Measurements from ENCODE around the gene C1QB.

Gene C1QB

DNA sequence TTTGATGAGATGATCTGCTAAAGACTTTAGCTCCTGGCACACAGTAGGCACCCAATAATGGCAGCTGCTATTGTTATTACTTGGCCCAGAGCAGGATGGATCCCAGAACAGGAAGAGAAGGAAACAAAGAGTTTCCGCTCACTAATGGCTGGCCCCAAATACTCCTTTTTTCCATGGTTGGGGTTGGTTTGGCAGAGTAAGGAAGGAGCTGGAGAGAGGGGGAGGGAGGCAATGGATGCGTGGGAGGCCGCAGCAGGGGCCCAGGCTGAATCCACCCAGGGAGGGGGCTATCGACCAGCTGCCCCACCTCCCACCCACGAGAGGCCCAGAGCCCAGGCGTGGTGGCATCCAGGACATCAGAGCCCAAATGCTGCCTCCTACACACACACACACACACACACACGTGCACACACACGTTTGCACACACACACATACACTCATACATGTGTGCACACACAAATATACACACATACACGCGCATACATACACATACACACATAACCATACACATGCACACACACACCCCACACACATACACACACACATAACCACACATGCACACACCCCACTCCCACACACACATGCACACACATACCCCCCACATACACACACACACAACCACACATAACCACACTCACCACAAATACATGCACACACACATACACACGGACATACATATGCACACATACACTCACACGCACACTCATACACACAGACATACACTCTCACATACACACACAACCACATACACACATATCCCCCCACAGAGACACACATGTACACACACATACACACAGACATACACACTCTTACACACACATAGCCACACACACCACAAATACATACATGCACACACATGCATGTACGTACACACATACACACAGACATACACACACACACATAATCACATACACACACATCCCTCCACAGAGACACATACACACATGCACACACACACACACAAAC, 25.2 kb downstream of the C1QB start:
- TF ChIP-seq, protein P1, sequence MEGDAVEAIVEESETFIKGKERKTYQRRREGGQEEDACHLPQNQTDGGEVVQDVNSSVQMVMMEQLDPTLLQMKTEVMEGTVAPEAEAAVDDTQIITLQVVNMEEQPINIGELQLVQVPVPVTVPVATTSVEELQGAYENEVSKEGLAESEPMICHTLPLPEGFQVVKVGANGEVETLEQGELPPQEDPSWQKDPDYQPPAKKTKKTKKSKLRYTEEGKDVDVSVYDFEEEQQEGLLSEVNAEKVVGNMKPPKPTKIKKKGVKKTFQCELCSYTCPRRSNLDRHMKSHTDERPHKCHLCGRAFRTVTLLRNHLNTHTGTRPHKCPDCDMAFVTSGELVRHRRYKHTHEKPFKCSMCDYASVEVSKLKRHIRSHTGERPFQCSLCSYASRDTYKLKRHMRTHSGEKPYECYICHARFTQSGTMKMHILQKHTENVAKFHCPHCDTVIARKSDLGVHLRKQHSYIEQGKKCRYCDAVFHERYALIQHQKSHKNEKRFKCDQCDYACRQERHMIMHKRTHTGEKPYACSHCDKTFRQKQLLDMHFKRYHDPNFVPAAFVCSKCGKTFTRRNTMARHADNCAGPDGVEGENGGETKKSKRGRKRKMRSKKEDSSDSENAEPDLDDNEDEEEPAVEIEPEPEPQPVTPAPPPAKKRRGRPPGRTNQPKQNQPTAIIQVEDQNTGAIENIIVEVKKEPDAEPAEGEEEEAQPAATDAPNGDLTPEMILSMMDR (IDR thresholded peaks at IDR 0.05; ENCODE audit: insufficient read depth, low read depth, low read length, missing control alignments), result no peak
- no peak for DNase-seq (ENCODE audit: low read depth)
- H3K4me3 ChIP-seq (ENCODE audit: low read depth, low read length), result no peak overlapping the region

DNA sequence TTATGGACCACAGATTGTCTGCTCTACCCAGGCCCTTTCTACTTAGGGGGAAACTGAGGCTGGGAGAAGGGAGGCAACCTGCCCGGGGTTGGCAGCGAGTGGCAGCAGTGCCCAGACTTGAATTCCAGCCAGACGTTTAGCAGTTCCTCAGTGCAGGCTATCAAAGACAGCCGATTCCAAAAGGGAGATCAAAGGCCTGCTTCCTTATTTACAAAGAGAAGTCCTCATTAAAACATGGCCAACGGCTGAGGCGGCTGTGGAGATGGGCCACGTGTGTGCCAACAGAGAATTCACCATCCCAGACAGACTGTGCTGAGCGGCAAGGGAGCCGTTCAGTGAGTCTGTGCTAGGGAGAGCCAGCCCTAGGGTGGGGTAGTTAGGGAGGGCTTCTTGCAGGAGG, 27.7 kb downstream of the C1QB start:
- TF ChIP-seq, protein P1 (IDR thresholded peaks at IDR 0.05; ENCODE audit: insufficient read depth, low read depth, low read length, missing control alignments), result no peak
- H3K4me3 ChIP-seq (ENCODE audit: low read depth, low read length), result no peak overlapping the region
- DNase-seq (ENCODE audit: low read depth), result no peak

DNA sequence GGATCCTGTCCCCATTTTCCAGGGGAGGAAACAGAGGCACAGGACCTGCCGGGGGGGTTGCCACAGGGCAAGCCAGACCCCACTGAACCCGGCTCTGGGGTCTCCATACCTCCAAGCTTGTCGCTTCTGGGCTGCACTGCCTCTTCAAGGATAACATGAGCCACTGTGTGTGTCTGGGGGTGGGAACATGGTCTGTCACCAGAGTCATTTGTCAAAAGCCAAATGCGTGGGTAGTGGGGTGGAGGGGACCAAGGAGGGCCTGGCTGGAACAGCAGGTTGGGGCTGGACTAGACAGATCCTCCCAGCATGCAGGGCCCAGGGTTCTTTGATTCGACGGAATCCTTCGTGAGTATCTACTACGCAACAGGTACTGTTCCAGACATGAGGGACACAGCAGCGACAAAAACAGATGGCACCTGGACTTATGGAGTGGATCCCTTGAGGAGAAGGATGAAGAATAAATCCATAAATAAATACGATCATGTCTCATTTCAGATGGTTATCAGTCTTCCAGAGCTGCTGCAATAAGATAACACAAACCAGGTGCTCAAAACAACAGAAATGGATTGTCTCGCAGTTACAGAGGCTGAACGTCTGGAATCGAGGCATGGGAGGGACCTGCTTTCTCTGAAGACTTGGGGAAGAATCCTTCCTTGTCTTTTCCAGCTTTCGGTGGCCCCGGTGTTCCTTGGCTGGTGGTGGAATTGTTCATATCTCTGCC, 28.7 kb downstream of the C1QB start:
- no peak for DNase-seq (ENCODE audit: low read depth)
- TF ChIP-seq, protein P1 (IDR thresholded peaks at IDR 0.05; ENCODE audit: insufficient read depth, low read depth, low read length, missing control alignments), result no peak
- no peak overlapping the region for H3K4me3 ChIP-seq (ENCODE audit: low read depth, low read length)

DNA sequence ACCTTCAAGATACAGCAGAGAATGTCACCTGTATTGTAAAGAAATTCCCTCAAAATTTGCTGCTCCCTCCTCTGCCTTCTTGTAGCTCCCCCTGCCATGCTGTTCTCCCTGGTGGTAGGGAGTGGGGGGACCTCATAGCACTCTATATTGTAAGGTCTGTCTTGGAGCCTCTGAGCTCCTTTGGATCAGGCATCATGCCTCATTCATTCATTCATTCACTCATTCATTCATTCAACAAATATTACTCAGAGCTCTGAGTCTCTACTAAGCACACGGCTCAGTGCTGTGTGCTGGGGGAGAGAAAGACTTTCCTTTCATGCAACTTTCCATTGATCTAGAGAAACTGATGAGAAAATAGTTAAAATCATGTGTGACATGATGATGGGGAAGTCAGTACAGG, 30.5 kb downstream of the C1QB start:
- DNase-seq (ENCODE audit: low read depth), result no peak
- TF ChIP-seq, protein P1 (IDR thresholded peaks at IDR 0.05; ENCODE audit: insufficient read depth, low read depth, low read length, missing control alignments), result no peak
- no peak overlapping the region for H3K4me3 ChIP-seq (ENCODE audit: low read depth, low read length)

DNA sequence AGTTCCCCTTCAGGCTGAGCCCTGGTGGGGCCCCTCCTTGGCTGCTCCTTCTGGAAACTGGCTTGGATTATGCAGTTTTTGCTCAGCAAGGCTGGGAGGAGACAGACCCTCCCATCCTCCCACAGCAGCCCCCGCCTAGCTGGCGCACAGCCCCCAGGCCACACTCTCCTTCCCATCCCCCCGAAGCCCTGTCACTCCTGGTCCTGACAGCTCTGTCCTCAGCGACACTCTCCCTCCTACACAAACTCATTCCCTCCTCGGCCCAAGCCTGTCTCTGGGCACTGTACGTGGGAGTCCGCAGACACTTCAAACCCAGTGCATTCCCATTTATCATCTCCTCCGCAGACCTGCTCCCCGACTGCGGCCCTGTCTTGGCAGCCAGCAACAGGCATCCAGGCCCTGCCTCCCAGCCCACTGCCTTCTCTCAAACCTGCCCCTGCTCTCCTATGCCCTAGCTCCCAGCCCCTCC, 32.6 kb downstream of the C1QB start:
- DNase-seq (ENCODE audit: low read depth), result no peak
- H3K4me3 ChIP-seq (ENCODE audit: low read depth, low read length), result no peak overlapping the region
- TF ChIP-seq, protein P1 (IDR thresholded peaks at IDR 0.05; ENCODE audit: insufficient read depth, low read depth, low read length, missing control alignments), result no peak

DNA sequence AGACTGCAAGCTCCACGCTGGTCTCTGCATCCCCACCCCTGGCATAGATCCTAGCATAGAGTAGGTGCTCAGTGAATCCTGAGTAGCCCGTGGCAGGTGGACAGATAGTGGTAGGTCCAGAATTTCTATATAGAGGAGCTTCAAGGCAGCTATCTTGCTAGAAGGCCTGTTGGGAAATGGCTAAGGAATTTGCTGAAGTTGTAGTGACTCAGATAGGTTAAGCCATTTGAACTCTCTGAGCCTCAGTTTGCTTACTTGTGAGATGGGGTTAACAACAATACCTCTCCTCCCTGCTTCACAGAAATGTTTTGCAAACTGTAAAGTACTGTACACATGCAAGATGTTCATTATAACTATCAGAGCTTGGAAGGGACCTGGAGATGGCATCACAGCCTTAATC, 34.2 kb downstream of the C1QB start:
- TF ChIP-seq, protein P1 (IDR thresholded peaks at IDR 0.05; ENCODE audit: insufficient read depth, low read depth, low read length, missing control alignments), result no peak

More for the DNA sequence above, 34.2 kb downstream of the C1QB start:
- no peak for DNase-seq (ENCODE audit: low read depth)
- no peak overlapping the region for H3K4me3 ChIP-seq (ENCODE audit: low read depth, low read length)
